Astrocyte (in vitro differentiated cells and primary cell): ENCODE results near the gene TFB1M. TPM values are rescaled to one million over a fixed set of nuclear protein-coding genes. Genes with fewer than 3 reads are reported as not detected.
"Not testable (repeated sequence)": the region's sequence is repeated elsewhere in the genome, so short reads cannot be mapped to it uniquely, and the experiment has no call there.

ENCODE experiments used
- DNase-seq: peaks from one replicate; pipeline ENCODE4 v3.0.0-alpha.2; 2010; ENCODE audit warnings: low read depth
- FAIRE-seq: peaks from 2 replicates; lab custom pipeline; 2011; peaks lifted over from hg19 to GRCh38; lab: Jason Lieb, UNC
- H2AFZ ChIP-seq: 2 replicates; pipeline ENCODE4 v1.6.0; 2012; ENCODE audit warnings: low read depth, low read length, inconsistent platforms
- H3K27ac ChIP-seq: 2 replicates; pipeline ENCODE4 v1.5.1; 2011; ENCODE audit warnings: low read depth, low read length, inconsistent platforms
- H3K27me3 ChIP-seq: 2 replicates; pipeline ENCODE4 v1.6.0; 2011; ENCODE audit warnings: low read length, inconsistent platforms; ENCODE audit not compliant: insufficient read depth
- H3K36me3 ChIP-seq: 2 replicates; pipeline ENCODE4 v1.5.1; 2011; ENCODE audit warnings: low read length, inconsistent platforms; ENCODE audit not compliant: insufficient read depth
- H3K4me1 ChIP-seq: 2 replicates; pipeline ENCODE4 v1.5.1; 2011; ENCODE audit warnings: low read length, inconsistent platforms; ENCODE audit not compliant: insufficient read depth
- H3K4me2 ChIP-seq: 2 replicates; pipeline ENCODE4 v1.6.0; 2012; ENCODE audit warnings: low read length, inconsistent platforms
- H3K4me3 ChIP-seq: 2 replicates; pipeline ENCODE4 v1.5.1; 2011; ENCODE audit warnings: low read depth, mild to moderate bottlenecking, low read length, inconsistent platforms; ENCODE audit not compliant: insufficient read depth
- H3K79me2 ChIP-seq: 2 replicates; pipeline ENCODE4 v1.6.0; 2012; ENCODE audit warnings: mild to moderate bottlenecking, low read length, inconsistent platforms; ENCODE audit not compliant: insufficient read depth
- H3K9ac ChIP-seq: 2 replicates; pipeline ENCODE4 v1.6.0; 2012; ENCODE audit warnings: mild to moderate bottlenecking, low read length, inconsistent platforms
- H3K9me3 ChIP-seq: 2 replicates; pipeline ENCODE4 v1.5.1; 2012; ENCODE audit warnings: low read depth, mild to moderate bottlenecking, low read length, inconsistent platforms; ENCODE audit not compliant: insufficient read depth
- H4K20me1 ChIP-seq: 2 replicates; pipeline ENCODE4 v1.6.0; 2012; ENCODE audit warnings: low read length, inconsistent platforms; ENCODE audit not compliant: insufficient read depth
- H3K27ac Mint-ChIP-seq: one replicate; pipeline ENCODE4 v1.8.0; 2021; ENCODE audit warnings: mild to moderate bottlenecking, mixed read lengths; ENCODE audit not compliant: unreplicated experiment
- H3K27me3 Mint-ChIP-seq: one replicate; pipeline ENCODE4 v1.8.0; 2021; ENCODE audit warnings: low read depth, mixed read lengths; ENCODE audit not compliant: unreplicated experiment
- H3K36me3 Mint-ChIP-seq: one replicate; pipeline ENCODE4 v1.8.0; 2021; ENCODE audit warnings: low read depth, mixed read lengths; ENCODE audit not compliant: unreplicated experiment
- H3K4me1 Mint-ChIP-seq: one replicate; pipeline ENCODE4 v1.8.0; 2021; ENCODE audit warnings: low read depth, mixed read lengths; ENCODE audit not compliant: unreplicated experiment
- H3K4me3 Mint-ChIP-seq: one replicate; pipeline ENCODE4 v1.8.0; 2021; ENCODE audit warnings: mild to moderate bottlenecking, moderate library complexity, mixed read lengths; ENCODE audit not compliant: unreplicated experiment
- H3K9me3 Mint-ChIP-seq: one replicate; pipeline ENCODE4 v1.8.0; 2021; ENCODE audit warnings: mild to moderate bottlenecking, mixed read lengths; ENCODE audit not compliant: unreplicated experiment
- EZH2 ChIP-seq: IDR thresholded peaks from 2 replicates; pipeline ENCODE4 v1.6.1; 2012; ENCODE audit warnings: mild to moderate bottlenecking, low read length, inconsistent platforms; ENCODE audit not compliant: insufficient read depth
- total RNA-seq: library from RNA; stranded (reverse); gene quantifications from 2 replicates; pipeline ENCODE4 v1.2.1, GENCODE V29; 2021
- TF ChIP-seq, protein P1 (sequence below): IDR thresholded peaks from 2 replicates; pipeline ENCODE4 v1.5.1; 2011; ENCODE audit warnings: low read depth, mild to moderate bottlenecking, inconsistent platforms, low read length, moderate library complexity; ENCODE audit not compliant: insufficient read depth

Gene TFB1M
- total RNA-seq, 1 donor from 2014 or later: 24.1 TPM

DNA sequence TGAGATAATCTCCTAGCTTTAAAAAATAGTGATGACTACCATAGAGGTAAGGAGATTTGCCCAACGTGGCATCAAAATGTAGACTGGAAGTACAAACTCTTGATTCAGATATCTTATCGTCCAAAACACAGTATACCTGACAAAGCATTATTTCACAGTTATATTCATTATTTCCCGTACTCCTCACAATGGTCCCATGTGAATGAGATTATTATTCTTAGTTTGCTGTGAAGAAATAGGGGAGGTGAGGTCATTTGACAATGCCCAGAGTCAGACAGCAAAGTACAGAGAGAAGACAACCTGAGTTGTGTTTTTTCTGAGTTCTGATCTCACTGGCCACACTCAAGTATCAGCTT lies 1.2 kb upstream of the TFB1M start:
- H3K79me2 ChIP-seq: peaks cover 18% of the 10 kb centered on the region
- no peaks in the 10 kb centered on the region for H3K27me3 ChIP-seq
- peak overlapping the region; percentile 73 for H3K9ac ChIP-seq
- H3K9me3 Mint-ChIP-seq: no peaks in the 10 kb centered on the region
- H3K4me3 Mint-ChIP-seq: peak overlapping the region; percentile 98
- H3K4me2 ChIP-seq: peak overlapping the region; percentile 90
- H3K4me3 ChIP-seq: peak overlapping the region; percentile 83
- no peaks in the 10 kb centered on the region for H3K9me3 ChIP-seq
- H3K27ac Mint-ChIP-seq: peak overlapping the region; percentile 79
- H3K27ac ChIP-seq: peak overlapping the region; percentile 76
- no peaks in the 10 kb centered on the region for H4K20me1 ChIP-seq
- H3K4me1 Mint-ChIP-seq: peaks cover 3% of the 10 kb centered on the region
- peak; percentile 55 for FAIRE-seq
- no peaks in the 10 kb centered on the region for H3K27me3 Mint-ChIP-seq
- DNase-seq: no peak
- H3K36me3 ChIP-seq: no peaks in the 10 kb centered on the region
- H3K4me1 ChIP-seq: peaks cover 8% of the 10 kb centered on the region
- H3K36me3 Mint-ChIP-seq: no peaks in the 10 kb centered on the region
- H2AFZ ChIP-seq: no peak overlapping the region
- TF ChIP-seq EZH2: no peak
- TF ChIP-seq, protein P1, sequence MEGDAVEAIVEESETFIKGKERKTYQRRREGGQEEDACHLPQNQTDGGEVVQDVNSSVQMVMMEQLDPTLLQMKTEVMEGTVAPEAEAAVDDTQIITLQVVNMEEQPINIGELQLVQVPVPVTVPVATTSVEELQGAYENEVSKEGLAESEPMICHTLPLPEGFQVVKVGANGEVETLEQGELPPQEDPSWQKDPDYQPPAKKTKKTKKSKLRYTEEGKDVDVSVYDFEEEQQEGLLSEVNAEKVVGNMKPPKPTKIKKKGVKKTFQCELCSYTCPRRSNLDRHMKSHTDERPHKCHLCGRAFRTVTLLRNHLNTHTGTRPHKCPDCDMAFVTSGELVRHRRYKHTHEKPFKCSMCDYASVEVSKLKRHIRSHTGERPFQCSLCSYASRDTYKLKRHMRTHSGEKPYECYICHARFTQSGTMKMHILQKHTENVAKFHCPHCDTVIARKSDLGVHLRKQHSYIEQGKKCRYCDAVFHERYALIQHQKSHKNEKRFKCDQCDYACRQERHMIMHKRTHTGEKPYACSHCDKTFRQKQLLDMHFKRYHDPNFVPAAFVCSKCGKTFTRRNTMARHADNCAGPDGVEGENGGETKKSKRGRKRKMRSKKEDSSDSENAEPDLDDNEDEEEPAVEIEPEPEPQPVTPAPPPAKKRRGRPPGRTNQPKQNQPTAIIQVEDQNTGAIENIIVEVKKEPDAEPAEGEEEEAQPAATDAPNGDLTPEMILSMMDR: no peak

DNA sequence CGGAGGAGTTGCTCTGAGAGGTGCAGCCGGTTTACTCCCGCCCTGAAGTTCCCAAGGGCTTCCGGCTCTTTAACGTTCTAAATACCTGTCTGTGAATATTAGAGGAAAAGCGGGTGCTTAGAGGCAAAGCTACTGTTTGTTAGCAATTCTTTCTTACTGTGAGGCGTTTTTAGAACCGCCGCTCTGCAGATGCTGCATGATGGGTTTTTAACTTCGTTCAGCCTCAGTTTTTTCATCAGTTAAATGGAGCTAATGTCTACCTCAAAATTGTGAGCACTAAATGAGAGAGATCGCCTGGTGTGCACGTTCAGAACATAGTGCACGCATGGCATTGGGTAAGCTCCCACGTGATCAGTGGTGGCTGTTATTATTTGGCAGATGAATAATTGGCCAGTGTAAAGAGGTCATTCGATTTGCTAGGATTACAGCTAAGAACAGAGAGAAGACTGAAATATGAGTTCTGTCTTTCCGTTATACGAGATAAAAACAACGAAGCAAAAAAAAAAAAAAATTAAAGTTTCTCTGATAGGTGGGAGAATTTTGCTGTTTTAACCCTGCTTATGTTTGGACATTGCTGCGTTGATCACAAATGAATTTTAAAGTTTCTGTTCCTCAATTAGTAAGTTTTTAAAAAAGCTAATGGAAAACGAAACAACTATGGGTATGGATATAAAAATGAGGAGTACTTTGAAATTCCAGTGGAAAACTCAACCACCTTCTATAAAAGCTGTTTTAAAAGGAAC lies 660 bp upstream of the TFB1M start:
- Histone ChIP-seq H3K36me3 (no peaks in the 10 kb centered on the region), H3K79me2 (peaks cover 18% of the 10 kb centered on the region), H2AFZ (peak overlapping the region; percentile 67), H4K20me1 (no peaks in the 10 kb centered on the region), H3K4me1 (peaks cover 8% of the 10 kb centered on the region), H3K4me2 (peak overlapping the region; percentile 90), H3K27me3 (no peaks in the 10 kb centered on the region), H3K9ac (peak overlapping the region; percentile 73), H3K4me3 (peak overlapping the region; percentile 83), H3K9me3 (no peaks in the 10 kb centered on the region), H3K27ac (peak overlapping the region; percentile 76)
- H3K9me3 Mint-ChIP-seq: no peaks in the 10 kb centered on the region
- H3K27ac Mint-ChIP-seq: peak overlapping the region; percentile 79
- peaks cover 5% of the 10 kb centered on the region for H3K4me1 Mint-ChIP-seq
- TF ChIP-seq, protein P1: no peak
- TF ChIP-seq EZH2: no peak
- peak overlapping the region; percentile 98 for H3K4me3 Mint-ChIP-seq
- peak; percentile 75 for DNase-seq
- peak; percentile 59 for FAIRE-seq
- no peaks in the 10 kb centered on the region for H3K36me3 Mint-ChIP-seq
- H3K27me3 Mint-ChIP-seq: no peaks in the 10 kb centered on the region

DNA sequence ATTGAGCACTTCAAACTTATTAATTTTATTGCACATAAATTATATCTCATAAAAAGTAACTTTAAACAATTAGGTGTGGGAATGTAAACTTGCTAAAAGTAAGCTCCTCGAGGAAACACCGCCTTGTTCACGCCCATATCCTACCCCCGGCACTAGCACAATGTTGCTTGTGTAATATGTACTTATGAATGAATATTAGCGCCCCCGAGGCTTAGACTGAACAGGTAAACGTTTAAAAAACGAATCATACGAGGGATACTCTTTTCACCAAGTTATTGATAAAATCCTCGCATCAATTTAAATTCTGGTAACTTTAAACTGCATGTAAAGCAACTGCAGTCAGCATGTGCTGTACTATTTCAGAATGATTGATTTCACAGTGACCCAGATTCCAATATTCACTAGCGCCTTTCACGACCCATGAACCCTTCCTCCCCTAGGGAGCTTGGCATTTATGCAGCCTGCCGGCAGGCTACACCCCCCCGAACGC lies 637 bp downstream of the TFB1M start:
- H3K4me1 Mint-ChIP-seq: peaks cover 5% of the 10 kb centered on the region
- no peaks in the 10 kb centered on the region for H3K9me3 ChIP-seq
- H3K4me3 ChIP-seq: peak overlapping the region; percentile 83
- TF ChIP-seq EZH2: no peak
- TF ChIP-seq, protein P1: no peak
- peak overlapping the region; percentile 77 for H2AFZ ChIP-seq
- DNase-seq (no peak), FAIRE-seq (no peak)
- H3K4me3 Mint-ChIP-seq: peak overlapping the region; percentile 98
- H3K27me3 Mint-ChIP-seq: no peaks in the 10 kb centered on the region
- H3K36me3 ChIP-seq: peaks cover 5% of the 10 kb centered on the region
- peak overlapping the region; percentile 90 for H3K4me2 ChIP-seq
- peaks cover 8% of the 10 kb centered on the region for H3K4me1 ChIP-seq
- no peaks in the 10 kb centered on the region for H4K20me1 ChIP-seq
- H3K27me3 ChIP-seq: no peaks in the 10 kb centered on the region
- H3K79me2 ChIP-seq: peaks cover 18% of the 10 kb centered on the region
- peak overlapping the region; percentile 79 for H3K27ac Mint-ChIP-seq
- H3K9me3 Mint-ChIP-seq: no peaks in the 10 kb centered on the region
- H3K9ac ChIP-seq: peak overlapping the region; percentile 91
- H3K36me3 Mint-ChIP-seq: peaks cover 2% of the 10 kb centered on the region
- peak overlapping the region; percentile 62 for H3K27ac ChIP-seq

DNA sequence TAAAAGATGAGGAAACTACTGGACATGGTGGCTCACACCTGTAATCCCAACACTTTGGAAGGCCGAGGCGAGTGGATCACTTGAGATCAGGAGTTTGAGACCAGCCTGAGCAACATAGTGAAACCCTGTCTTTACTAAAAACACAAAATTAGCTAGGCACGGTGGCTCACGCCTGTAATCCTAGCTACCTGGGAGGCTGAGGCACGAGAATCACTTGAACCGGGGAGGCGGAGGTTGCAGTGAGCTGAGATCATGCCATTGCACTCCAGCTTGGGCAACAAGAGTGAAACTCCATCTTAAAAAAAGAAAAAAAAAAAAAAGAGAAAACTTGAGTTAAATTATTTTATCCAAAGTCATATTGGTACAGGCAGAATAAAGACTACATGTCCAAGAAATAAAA lies 1.3 kb downstream of the TFB1M start:
- FAIRE-seq, H3K27ac Mint-ChIP-seq, H3K27me3 Mint-ChIP-seq: not testable (repeated sequence)

More for the DNA sequence above, 1.3 kb downstream of the TFB1M start:
- Histone ChIP-seq H3K4me3 (peak overlapping the region; percentile 83), H3K4me2 (peak overlapping the region; percentile 90), H3K79me2 (peaks cover 18% of the 10 kb centered on the region)
- H3K4me1 Mint-ChIP-seq, H3K4me1 ChIP-seq, H3K36me3 ChIP-seq, H3K9ac ChIP-seq, H3K27ac ChIP-seq, H3K36me3 Mint-ChIP-seq, DNase-seq, H3K27me3 ChIP-seq, H2AFZ ChIP-seq, H3K9me3 Mint-ChIP-seq, H4K20me1 ChIP-seq, H3K9me3 ChIP-seq: not testable (repeated sequence)
- H3K4me3 Mint-ChIP-seq: peak overlapping the region; percentile 98
